Neuronal stem cell (in vitro differentiated cells): ENCODE results near the gene NSUN3.

Source experiments
- DNase-seq: peaks from one replicate; pipeline ENCODE4 v3.0.0-alpha.2; 2013; ENCODE audit warnings: low spot score
- H2AFZ ChIP-seq: one replicate; pipeline ENCODE4 v1.6.1; 2013; ENCODE audit warnings: mild to moderate bottlenecking, low read length, inconsistent platforms
- H2AK5ac ChIP-seq: 2 replicates; pipeline ENCODE4 v1.6.1; 2013; ENCODE audit warnings: low read depth, mild to moderate bottlenecking, inconsistent platforms, low read length, moderate library complexity, mixed read lengths
- H2BK120ac ChIP-seq: 2 replicates; pipeline ENCODE4 v1.6.1; 2013; ENCODE audit warnings: low read depth, mild to moderate bottlenecking, inconsistent platforms, low read length, moderate library complexity, mixed read lengths
- H2BK12ac ChIP-seq: one replicate; pipeline ENCODE4 v1.6.1; 2013; ENCODE audit warnings: low read length, inconsistent platforms
- H2BK15ac ChIP-seq: 2 replicates; pipeline ENCODE4 v1.6.1; 2013; ENCODE audit warnings: mild to moderate bottlenecking, low read length, inconsistent platforms, mixed read lengths
- H2BK5ac ChIP-seq: one replicate; pipeline ENCODE4 v1.6.1; 2013; ENCODE audit warnings: inconsistent platforms, mild to moderate bottlenecking, low read length, moderate library complexity
- H3K14ac ChIP-seq: one replicate; pipeline ENCODE4 v1.6.1; 2013; ENCODE audit warnings: low read length, inconsistent platforms
- H3K18ac ChIP-seq: 2 replicates; pipeline ENCODE4 v1.6.1; 2013; ENCODE audit warnings: low read length, inconsistent platforms
- H3K23ac ChIP-seq: 2 replicates; pipeline ENCODE4 v1.6.1; 2013; ENCODE audit warnings: low read depth, mild to moderate bottlenecking, mixed read lengths, low read length, inconsistent platforms; ENCODE audit not compliant: poor library complexity
- H3K27ac ChIP-seq: replicated peaks from 3 replicates; pipeline ENCODE4 v1.5.1; 2013; ENCODE audit warnings: low read length, inconsistent platforms
- H3K27me3 ChIP-seq, 3 experiments: 2 replicates each; pipeline ENCODE4 v1.6.1; 2013; ENCODE audit warnings: low read length in 3 of 3, mild to moderate bottlenecking in 2 of 3, inconsistent platforms in 1 of 3, low read depth in 1 of 3, mixed read lengths in 1 of 3, moderate library complexity in 1 of 3; ENCODE audit not compliant: control insufficient read depth in 3 of 3, insufficient read depth in 3 of 3
- H3K36me3 ChIP-seq, 2 donors: replicated peaks in 1 of 2; 2 replicates each; pipeline ENCODE4 v1.6.1; 2013; ENCODE audit warnings: low read length in 2 of 2; ENCODE audit not compliant: control insufficient read depth in 2 of 2, insufficient read depth in 2 of 2
- H3K4ac ChIP-seq: 2 replicates; pipeline ENCODE4 v1.6.1; 2013; ENCODE audit warnings: inconsistent platforms, mild to moderate bottlenecking, low read length, moderate library complexity
- H3K4me1 ChIP-seq, 2 donors: 1 replicate in 1 of 2; 2 replicates in 1 of 2; pipeline ENCODE4 v1.6.1; 2013; ENCODE audit warnings: low read length in 2 of 2, low read depth in 1 of 2; ENCODE audit not compliant: control insufficient read depth in 2 of 2, insufficient read depth in 1 of 2
- H3K4me2 ChIP-seq: one replicate; pipeline ENCODE4 v1.6.1; 2013; ENCODE audit warnings: mild to moderate bottlenecking, low read length, inconsistent platforms; ENCODE audit not compliant: insufficient read depth, poor library complexity, severe bottlenecking
- H3K4me3 ChIP-seq, 2 donors: 2 replicates each; pipeline ENCODE4 v1.5.1; 2013; ENCODE audit warnings: low read length in 2 of 2, mild to moderate bottlenecking in 2 of 2, inconsistent platforms in 1 of 2, moderate library complexity in 1 of 2
- H3K79me1 ChIP-seq: one replicate; pipeline ENCODE4 v1.6.1; 2013; ENCODE audit warnings: low read depth, mild to moderate bottlenecking, inconsistent platforms, low read length, moderate library complexity
- H3K9ac ChIP-seq: one replicate; pipeline ENCODE4 v1.6.1; 2013; ENCODE audit warnings: mild to moderate bottlenecking, low read depth, low read length, inconsistent platforms; ENCODE audit not compliant: poor library complexity
- H3K9me3 ChIP-seq, 2 donors: replicated peaks in 1 of 2; 2 replicates each; pipeline versions ENCODE3 to v1.6.1; 2013; ENCODE audit warnings: low read length in 2 of 2, mild to moderate bottlenecking in 2 of 2, inconsistent platforms in 1 of 2, low read depth in 1 of 2, mixed read lengths in 1 of 2, moderate library complexity in 1 of 2; ENCODE audit not compliant: control insufficient read depth in 2 of 2, insufficient read depth in 1 of 2
- H4K8ac ChIP-seq: one replicate; pipeline ENCODE4 v1.6.1; 2013; ENCODE audit warnings: low read depth, mild to moderate bottlenecking, inconsistent platforms, low read length, moderate library complexity
- H4K91ac ChIP-seq: one replicate; pipeline ENCODE4 v1.6.1; 2013; ENCODE audit warnings: low read length, low read depth, mild to moderate bottlenecking, inconsistent platforms; ENCODE audit not compliant: poor library complexity
- WGBS, 2 donors: extraction: QIAGEN DNeasy Blood & Tissue Kit; methylation state at CpG; one replicate each; pipeline ENCODE4 v1.1.7; 2013; ENCODE audit warnings: missing lambda C conversion rate in 2 of 2, mixed read lengths in 1 of 2; ENCODE audit not compliant: insufficient read length in 2 of 2, insufficient replicate concordance in 1 of 2; ENCODE audit errors: extremely low coverage in 2 of 2; 5-methylcytosine and 5-hydroxymethylcytosine counted together

NSUN3 gene

DNA sequence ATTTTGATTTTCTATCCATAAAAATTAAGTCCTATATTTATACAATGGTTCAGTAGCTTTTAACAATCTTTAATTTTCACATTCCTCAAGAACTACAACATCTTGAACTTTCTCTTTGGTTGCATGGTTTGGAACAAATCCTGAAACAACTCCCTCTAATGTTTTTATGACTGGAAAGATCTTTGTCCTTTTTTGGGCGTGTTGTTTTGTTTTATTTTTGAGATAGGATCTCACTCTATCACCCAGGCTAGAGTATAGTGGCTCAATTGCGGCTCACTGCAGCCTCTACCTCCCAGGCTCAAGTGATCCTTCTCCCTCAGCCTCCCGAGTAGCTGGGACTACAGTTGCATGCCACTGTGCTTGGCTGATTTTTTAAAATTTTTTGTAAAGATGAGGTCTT, 38.5 kb upstream of the NSUN3 start:
- Histone ChIP-seq H4K91ac (no peak overlapping the region), H3K9me3 (no peaks in the 10 kb centered on the region), H2BK12ac (no peak overlapping the region), H3K27me3 (no peaks in the 10 kb centered on the region), H2AFZ (no peak overlapping the region), H3K14ac (no peak overlapping the region), H2BK120ac (no peak overlapping the region), H3K36me3 (peaks cover 0 to 7% of the 10 kb centered on the region in 2 donors), H4K8ac (no peak overlapping the region), H2AK5ac (no peak overlapping the region), H3K4ac (no peak overlapping the region), H2BK15ac (no peak overlapping the region), H3K4me2 (no peak overlapping the region), H3K18ac (no peak overlapping the region), H3K4me3 (no peak overlapping the region), H2BK5ac (no peak overlapping the region), H3K23ac (no peak overlapping the region), H3K9ac (no peak overlapping the region), H3K4me1 (no peaks in the 10 kb centered on the region), H3K79me1 (no peaks in the 10 kb centered on the region), H3K27ac (no peak overlapping the region)
- no peak for DNase-seq
- whole genome bisulfite sequencing, 2 donors, result no CpG with 5 or more reads among the region's 3 CpGs

GRCh38 chr3:94026623-94027022, 36.2 kb upstream of the NSUN3 start:
- Histone ChIP-seq H3K27ac (no peak overlapping the region), H2BK12ac (no peak overlapping the region), H3K9ac (no peak overlapping the region), H2BK5ac (no peak overlapping the region), H3K27me3 (no peaks in the 10 kb centered on the region), H3K23ac (no peak overlapping the region), H3K9me3 (no peaks in the 10 kb centered on the region), H2AK5ac (no peak overlapping the region), H2BK15ac (no peak overlapping the region), H3K14ac (no peak overlapping the region), H4K8ac (no peak overlapping the region), H3K18ac (no peak overlapping the region), H3K4me3 (no peak overlapping the region), H4K91ac (no peak overlapping the region), H2AFZ (no peak overlapping the region), H3K4ac (no peak overlapping the region), H3K36me3 (peaks cover 0 to 3% of the 10 kb centered on the region in 2 donors), H3K79me1 (no peaks in the 10 kb centered on the region), H2BK120ac (no peak overlapping the region), H3K4me1 (no peaks in the 10 kb centered on the region), H3K4me2 (no peak overlapping the region)
- no peak for DNase-seq
- WGBS, 2 donors, result no CpG with 5 or more reads among the region's 2 CpGs

GRCh38 chr3:94028093-94028837, 34.6 kb upstream of the NSUN3 start, which contains the start of gene STX19:
STX19 (minus strand) TSS chr3:94028597; CDS start chr3:94015269, 13,328 bp downstream.
- Histone ChIP-seq H2BK12ac (no peak within 1 kb of the TSS), H2BK15ac (no peak within 1 kb of the TSS), H3K27ac (no peak within 1 kb of the TSS), H2AK5ac (no peak within 1 kb of the TSS), H2BK120ac (no peak within 1 kb of the TSS), H3K4ac (no peak within 1 kb of the TSS), H3K18ac (no peak within 1 kb of the TSS), H3K14ac (no peak within 1 kb of the TSS), H3K79me1 (no peaks in the 10 kb centered on the region), H3K36me3 (no peaks in the 10 kb centered on the region), H3K9ac (no peak within 1 kb of the TSS), H2AFZ (no peak within 1 kb of the TSS), H3K9me3 (no peaks in the 10 kb centered on the region), H3K23ac (no peak within 1 kb of the TSS), H3K4me1 (no peaks in the 10 kb centered on the region), H4K91ac (no peak within 1 kb of the TSS), H4K8ac (no peak within 1 kb of the TSS), H3K4me3 (no peak within 1 kb of the TSS), H3K4me2 (no peak within 1 kb of the TSS), H3K27me3 (no peaks in the 10 kb centered on the region), H2BK5ac (no peak within 1 kb of the TSS)
- DNase-seq, result no peak
- WGBS, 2 donors, result no CpG with 5 or more reads among the region's 8 CpGs

- WGBS, 2 donors, result no CpG with 5 or more reads among the region's 3 CpGs
- Histone ChIP-seq H3K9me3 (no peaks in the 10 kb centered on the region), H2BK5ac (no peak overlapping the region), H3K4me1 (no peaks in the 10 kb centered on the region), H4K91ac (no peak overlapping the region), H3K36me3 (peaks cover 0 to 36% of the 10 kb centered on the region in 2 donors), H3K4me2 (no peak overlapping the region), H3K79me1 (peaks cover 1% of the 10 kb centered on the region), H4K8ac (no peak overlapping the region), H2BK120ac (no peak overlapping the region), H2AK5ac (no peak overlapping the region), H3K9ac (no peak overlapping the region), H3K23ac (no peak overlapping the region), H3K14ac (no peak overlapping the region), H3K27me3 (no peaks in the 10 kb centered on the region), H2BK15ac (no peak overlapping the region), H3K18ac (no peak overlapping the region), H3K27ac (no peak overlapping the region), H2BK12ac (no peak overlapping the region), H3K4me3 (no peak overlapping the region), H2AFZ (no peak overlapping the region), H3K4ac (no peak overlapping the region)
- no peak for DNase-seq
Observed at GRCh38 chr3:94036909-94037507, 25.9 kb upstream of the NSUN3 start.
